ENCODE data around the gene MYO1G. TPM values are rescaled to one million over a fixed set of nuclear protein-coding genes. Genes with fewer than 3 reads are reported as not detected.

Gene MYO1G
- total and polyA plus RNA-seq, 2 experiments from 2014 or later: 0.21 to 0.78 TPM

GRCh38 chr7:44921607-44922350 is 57.0 kb downstream of the MYO1G start:
- Histone ChIP-seq H3K36me3 (no peaks in the 10 kb centered on the region), H3K27me3 (no peaks in the 10 kb centered on the region), H3K27ac (no peak overlapping the region), H3K9me3 (ENCODE audit: low read depth) (no peaks in the 10 kb centered on the region), H3K4me3 (no peak overlapping the region), H3K4me1 (ENCODE audit: low read depth) (no peaks in the 10 kb centered on the region)
- TF ChIP-seq CTCF (IDR thresholded peaks at IDR 0.05; ENCODE audit: low read depth, low read length): peak; percentile 82
- peak; percentile 74 to 81 for DNase-seq (ENCODE audit: low read depth in 1 of 2, low spot score in 1 of 2)

GRCh38 chr7:44920119-44920518 is 58.7 kb downstream of the MYO1G start:
- no peak for DNase-seq (ENCODE audit: low read depth in 1 of 2, low spot score in 1 of 2)
- Histone ChIP-seq H3K36me3 (no peaks in the 10 kb centered on the region), H3K4me1 (ENCODE audit: low read depth) (no peaks in the 10 kb centered on the region), H3K4me3 (no peak overlapping the region), H3K9me3 (ENCODE audit: low read depth) (no peaks in the 10 kb centered on the region), H3K27ac (no peak overlapping the region), H3K27me3 (no peaks in the 10 kb centered on the region)
- no peak for TF ChIP-seq CTCF (IDR thresholded peaks at IDR 0.05; ENCODE audit: low read depth, low read length)

DNA sequence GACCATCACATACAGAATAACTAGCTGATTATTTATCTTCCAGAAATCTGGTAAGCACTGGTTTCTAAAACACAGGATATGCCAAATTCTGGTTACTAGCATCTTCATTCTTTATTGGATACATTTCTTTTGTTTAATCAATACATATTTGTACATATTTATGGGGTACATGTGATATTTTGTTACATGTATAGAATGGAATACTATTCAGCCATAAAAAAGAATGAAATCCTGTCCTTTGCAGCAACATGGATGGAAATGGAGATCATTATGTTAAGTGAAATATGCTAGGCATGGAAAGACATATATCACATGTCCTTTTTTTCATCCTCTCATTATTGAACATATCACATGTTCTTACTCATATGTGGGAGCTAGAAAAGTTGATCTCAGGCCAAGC is 60.8 kb downstream of the MYO1G start:
- Histone ChIP-seq H3K9me3 (ENCODE audit: low read depth) (no peaks in the 10 kb centered on the region), H3K27ac (no peak overlapping the region), H3K36me3 (no peaks in the 10 kb centered on the region), H3K4me3 (no peak overlapping the region), H3K27me3 (no peaks in the 10 kb centered on the region), H3K4me1 (ENCODE audit: low read depth) (no peaks in the 10 kb centered on the region)
- no peak for TF ChIP-seq CTCF (IDR thresholded peaks at IDR 0.05; ENCODE audit: low read depth, low read length)
- no peak for DNase-seq (ENCODE audit: low read depth in 1 of 2, low spot score in 1 of 2)

DNA sequence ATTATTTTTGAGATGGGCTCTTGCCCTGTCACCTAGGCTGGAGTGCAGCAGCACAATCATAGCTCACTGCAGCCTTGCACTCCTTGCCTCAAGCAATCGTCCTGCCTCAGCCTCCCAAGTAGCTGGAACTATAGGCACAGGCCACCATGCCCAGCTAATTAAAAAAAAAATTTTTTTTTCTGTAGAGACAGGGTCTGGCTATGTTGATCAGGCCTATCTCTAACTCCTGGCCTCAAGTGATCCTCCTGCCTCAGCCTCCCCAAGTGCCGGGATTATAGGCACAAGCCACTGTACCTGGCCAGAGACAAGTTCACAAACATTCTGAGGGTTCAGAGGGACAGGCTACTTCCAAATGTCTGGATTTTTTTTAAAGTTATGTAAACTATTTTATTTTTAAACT is 61.4 kb downstream of the MYO1G start:
- no peak for DNase-seq (ENCODE audit: low read depth in 1 of 2, low spot score in 1 of 2)
- no peak for TF ChIP-seq CTCF (IDR thresholded peaks at IDR 0.05; ENCODE audit: low read depth, low read length)
- Histone ChIP-seq H3K36me3 (no peaks in the 10 kb centered on the region), H3K27me3 (no peaks in the 10 kb centered on the region), H3K4me3 (no peak overlapping the region), H3K27ac (no peak overlapping the region), H3K9me3 (ENCODE audit: low read depth) (no peaks in the 10 kb centered on the region), H3K4me1 (ENCODE audit: low read depth) (no peaks in the 10 kb centered on the region)

GRCh38 chr7:44914992-44915607 is 63.7 kb downstream of the MYO1G start:
- Histone ChIP-seq H3K4me3 (no peak overlapping the region), H3K27ac (no peak overlapping the region), H3K27me3 (no peaks in the 10 kb centered on the region), H3K9me3 (ENCODE audit: low read depth) (no peaks in the 10 kb centered on the region), H3K36me3 (no peaks in the 10 kb centered on the region), H3K4me1 (ENCODE audit: low read depth) (no peaks in the 10 kb centered on the region)
- DNase-seq (ENCODE audit: low read depth in 1 of 2, low spot score in 1 of 2): no peak
- TF ChIP-seq CTCF (IDR thresholded peaks at IDR 0.05; ENCODE audit: low read depth, low read length): no peak
